ENCODE measurements around the gene ZNF213.
"Not testable (repeated sequence)": the region's sequence is repeated elsewhere in the genome, so short reads cannot be mapped to it uniquely, and the experiment has no call there.

ZNF213 gene

GRCh38 chr16:3171855-3172593 lies 37.2 kb downstream of the ZNF213 start:
- no peak for DNase-seq

- DNase-seq = no peak
Observed at GRCh38 chr16:3173892-3174617, 39.2 kb downstream of the ZNF213 start.

- no peak for DNase-seq
Observed at GRCh38 chr16:3174618-3175148, 39.9 kb downstream of the ZNF213 start.

GRCh38 chr16:3175157-3176093 lies 40.6 kb downstream of the ZNF213 start:
- DNase-seq = no peak

- no peak for DNase-seq
Observed at GRCh38 chr16:3179651-3180050, 44.8 kb downstream of the ZNF213 start.

DNA sequence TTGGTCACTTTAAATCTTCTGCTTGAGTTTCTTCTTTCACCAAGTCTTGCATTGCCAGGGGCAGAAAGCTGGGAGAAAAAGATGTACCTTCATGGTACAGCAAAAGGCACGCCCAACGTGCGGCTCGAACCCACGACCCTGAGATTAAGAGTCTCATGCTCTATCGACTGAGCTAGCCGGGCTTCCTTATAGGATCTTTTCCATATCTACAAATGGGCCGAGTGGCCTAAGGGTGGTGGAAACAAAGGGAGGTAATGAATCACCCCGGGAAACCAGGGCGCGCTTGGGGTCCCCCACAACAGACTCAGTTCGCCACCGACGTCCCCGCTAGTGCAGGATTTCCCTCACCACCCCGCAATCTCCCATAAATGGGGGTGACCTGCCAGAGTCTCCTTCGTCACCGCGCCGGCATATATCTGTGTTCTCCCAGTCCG lies 45.6 kb downstream of the ZNF213 start:
- no peak for DNase-seq

DNA sequence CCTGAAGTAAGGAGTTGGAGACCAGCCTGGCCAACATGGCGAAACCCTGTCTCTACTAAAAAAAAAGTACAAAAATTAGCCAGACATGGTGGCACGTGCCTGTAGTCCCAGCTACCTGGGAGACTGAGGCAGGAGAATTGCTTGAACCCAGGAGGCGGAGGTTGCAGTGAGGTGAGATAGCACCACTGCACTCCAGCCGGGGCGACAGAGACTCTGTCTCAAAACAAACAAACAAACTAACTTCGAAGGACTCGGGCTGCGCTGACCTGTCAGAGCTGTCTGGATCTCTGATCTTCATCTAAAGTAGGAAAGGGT lies 47.4 kb downstream of the ZNF213 start:
- not testable (repeated sequence) for DNase-seq

- DNase-seq = peak; percentile 42 to 62
Observed at GRCh38 chr16:3182608-3183444, 48.0 kb downstream of the ZNF213 start.

DNA sequence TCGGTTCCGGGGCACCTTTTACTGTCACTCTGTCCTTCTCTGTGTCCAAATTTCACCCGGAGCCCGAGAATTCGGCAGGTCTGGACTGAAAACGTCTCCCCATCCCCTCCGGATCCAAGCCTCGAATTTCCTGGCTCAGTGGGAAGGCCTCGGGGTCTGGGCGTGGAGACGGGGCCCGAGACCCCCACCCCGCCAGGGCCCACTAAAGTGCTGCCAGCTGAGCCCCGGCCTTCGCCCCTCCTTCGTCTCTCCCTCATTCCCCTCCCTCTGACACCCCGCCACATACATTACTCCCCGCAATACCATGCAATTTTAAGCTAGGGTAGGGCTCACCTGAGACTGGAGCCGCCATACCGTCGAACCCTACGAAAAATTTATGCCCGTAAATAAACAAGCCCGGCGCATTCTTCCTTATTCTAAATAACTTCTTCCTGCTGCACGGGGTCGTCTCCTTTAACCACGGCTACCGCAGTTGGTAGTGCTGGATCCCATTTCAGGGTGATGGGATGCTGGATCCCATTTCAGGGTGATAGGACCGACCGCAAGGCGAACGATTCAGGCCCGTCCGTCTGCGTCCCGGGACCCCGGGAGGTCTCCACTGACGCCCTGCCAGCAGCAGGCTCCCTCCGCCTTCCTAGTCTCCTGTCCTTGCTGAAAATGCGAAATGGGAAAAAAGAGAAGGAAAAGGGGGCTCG lies 48.8 kb downstream of the ZNF213 start:
- no peak for DNase-seq

- no peak for DNase-seq
Observed at GRCh38 chr16:3186946-3187690, 52.3 kb downstream of the ZNF213 start.

- DNase-seq = no peak
Observed at GRCh38 chr16:3187798-3188674, 53.2 kb downstream of the ZNF213 start, which contains the start of gene OR1F1. Gene OR1F1 (plus strand): TSS chr16:3188204.

DNA sequence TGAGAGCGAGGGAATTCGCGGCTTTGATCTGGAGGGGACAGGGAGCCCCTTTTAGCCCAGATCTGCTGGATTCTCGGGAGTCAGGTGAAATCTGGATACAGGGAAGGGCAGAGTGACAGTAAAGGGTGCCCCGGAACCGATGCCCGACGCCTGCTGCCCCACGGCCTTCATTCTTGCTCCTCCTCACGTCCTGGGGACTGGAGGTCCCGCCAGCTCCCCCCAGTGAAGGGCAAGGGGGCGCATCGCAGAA lies 53.8 kb downstream of the ZNF213 start:
- DNase-seq = no peak

DNA sequence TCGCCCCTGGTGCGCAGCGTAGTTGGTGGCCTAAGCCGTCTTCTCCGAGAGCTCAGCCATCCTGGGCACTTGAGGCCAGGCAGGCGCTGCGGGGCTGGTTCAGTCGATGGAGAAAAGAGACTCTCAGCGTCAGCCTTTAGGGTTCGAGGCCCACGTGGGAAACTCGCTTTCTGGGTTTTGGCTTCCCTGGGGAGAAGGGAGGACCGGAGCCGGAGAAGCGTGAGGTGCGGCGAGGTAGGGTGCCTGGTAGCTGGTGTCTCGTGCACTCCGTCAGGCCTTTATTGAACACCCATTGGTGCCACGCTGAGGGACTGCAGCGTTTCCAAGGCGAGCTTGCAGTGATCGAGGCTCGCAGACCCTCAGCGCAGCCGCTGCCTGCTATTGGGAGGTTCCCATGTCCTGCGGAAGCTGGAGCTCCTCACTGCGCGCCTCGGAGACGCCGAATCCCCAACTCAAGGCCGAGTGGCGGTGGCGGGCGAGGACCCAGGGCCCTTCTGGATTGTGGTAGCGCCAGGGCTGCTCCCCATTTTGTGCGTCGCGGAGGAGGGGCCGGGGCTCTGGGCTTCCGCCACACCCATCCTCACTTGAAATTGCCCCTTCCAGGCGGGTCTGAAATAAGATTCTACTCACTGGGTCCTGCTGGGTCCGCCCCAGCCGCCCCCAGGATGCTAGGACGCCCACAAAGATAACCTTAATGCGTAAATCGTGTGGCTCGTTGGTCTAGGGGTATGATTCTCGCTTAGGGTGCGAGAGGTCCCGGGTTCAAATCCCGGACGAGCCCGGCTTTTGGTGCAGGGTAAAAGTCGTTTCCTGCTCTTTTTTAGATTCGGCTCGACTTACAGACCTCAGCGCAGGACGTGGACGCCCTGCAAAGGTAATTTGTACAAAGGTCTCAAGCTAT lies 54.3 kb downstream of the ZNF213 start:
- DNase-seq = peak in 1 of 2 donors; percentile 5

DNA sequence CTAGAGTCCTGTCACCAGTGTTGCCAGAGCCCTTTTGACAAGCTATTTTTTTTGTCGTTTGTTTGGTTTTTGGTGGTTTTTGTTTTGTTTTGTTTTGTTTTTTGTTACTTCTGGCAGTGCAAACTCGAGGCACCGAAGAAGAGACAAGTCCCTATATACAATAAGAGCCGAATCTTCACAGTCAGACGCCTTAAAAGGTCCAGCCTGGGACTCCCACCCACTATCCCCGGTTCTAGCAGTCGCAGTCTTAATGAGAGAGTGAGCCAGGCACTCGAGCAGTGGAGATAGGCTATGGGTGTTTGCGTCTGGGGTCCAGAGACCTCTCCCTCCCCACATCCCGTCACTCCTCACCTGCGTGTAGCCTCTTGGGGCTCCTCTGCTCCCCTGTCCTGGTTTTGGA lies 55.0 kb downstream of the ZNF213 start:
- no peak for DNase-seq

GRCh38 chr16:3190949-3191353 lies 56.1 kb downstream of the ZNF213 start:
- DNase-seq = no peak

All from inflammatory macrophage treated with lipopolysaccharide for 1 hour (primary cell).